Left cardiac atrium (tissue), 4 donors: ENCODE data around the gene ATP8B3. TPM values are rescaled to one million over a fixed set of nuclear protein-coding genes. Genes with fewer than 3 reads are reported as not detected.

Source experiments
- ATAC-seq, 2 donors: fragments of 200-7000 bp; cut with Tn5 transposase; one replicate each; pipeline ENCODE4 v1.9.1; 2020; ENCODE audit warnings: mild to moderate bottlenecking in 2 of 2, moderate library complexity in 2 of 2
- DNase-seq: peaks from one replicate; pipeline ENCODE4 v3.0.0-alpha.2; 2020
- intact Hi-C, 2 donors: fragments of 100-400 bp; cut with DNase I; formaldehyde crosslinking; loops; one replicate each; pipeline versions ENCODE4 v1.14.1 to v1.15.1; 2022 to 2023
- total RNA-seq, 2 donors: library from RNA; stranded (reverse); fragmentation: NEBNext Ultra II Directional; extraction: Animal tissue kit (Norgen Biotek cat#: 25700); gene quantifications; one replicate each; pipeline ENCODE4 v1.2.1, GENCODE V29; 2021
- donor health status: DM: no; HTN: yes; CAD: no.
- donor health status: DM: no; HTN: yes; CAD: no; lungs with severe emphysema.
- donor health status: DM: yes; HTN: yes; CAD: no.
- donor health status: Dilated cardiomyopathy.

ATP8B3 gene
- total RNA-seq, 2 donors from 2014 or later = 0.52 to 1.6 TPM

GRCh38 chr19:1752757-1753728, 59.0 kb downstream of the ATP8B3 start, which contains the start of gene ONECUT3:
ONECUT3 (plus strand) TSS chr19:1753506; CDS start chr19:1753663, 157 bp downstream.
- intact Hi-C loops = no loop called here
- no peak for DNase-seq
- ATAC-seq = no peak

GRCh38 chr19:1752009-1752756, 59.9 kb downstream of the ATP8B3 start:
- intact Hi-C loops = no loop called here
- no peak for ATAC-seq
- DNase-seq = no peak

- DNase-seq (no peak), ATAC-seq (no peak)
- intact Hi-C loops = no loop called here
Observed at GRCh38 chr19:1751367-1752008, 60.6 kb downstream of the ATP8B3 start.

- ATAC-seq (no peak), DNase-seq (no peak)
- intact Hi-C loops = no loop called here
Observed at GRCh38 chr19:1750343-1751021, 61.6 kb downstream of the ATP8B3 start.

GRCh38 chr19:1749373-1750342, 62.4 kb downstream of the ATP8B3 start:
- intact Hi-C loops = no loop called here
- no peak for ATAC-seq
- DNase-seq = no peak

- no peak for ATAC-seq
- intact Hi-C loops = no loop called here
Observed at GRCh38 chr19:1748873-1749341, 63.2 kb downstream of the ATP8B3 start.

GRCh38 chr19:1748115-1748872, 63.8 kb downstream of the ATP8B3 start:
- ATAC-seq = no peak
- intact Hi-C loops = no loop called here
- DNase-seq = no peak

More at GRCh38 chr19:1748873-1749341, 63.2 kb downstream of the ATP8B3 start:
- DNase-seq = no peak

- ATAC-seq (peak in 1 of 2 donors; percentile 35), DNase-seq (no peak)
- intact Hi-C loops = no loop called here
Observed at GRCh38 chr19:1747285-1748114, 64.6 kb downstream of the ATP8B3 start.

GRCh38 chr19:1746401-1747284, 65.4 kb downstream of the ATP8B3 start:
- intact Hi-C loops = no loop called here
- DNase-seq (no peak), ATAC-seq (no peak)

- intact Hi-C loops = no loop called here
- DNase-seq (no peak), ATAC-seq (no peak)
Observed at GRCh38 chr19:1745589-1746031, 66.5 kb downstream of the ATP8B3 start.

GRCh38 chr19:1744822-1745563, 67.1 kb downstream of the ATP8B3 start:
- intact Hi-C loops = no loop called here
- ATAC-seq (no peak), DNase-seq (no peak)

- ATAC-seq (no peak), DNase-seq (no peak)
- intact Hi-C loops = no loop called here
Observed at GRCh38 chr19:1744133-1744665, 67.9 kb downstream of the ATP8B3 start.

GRCh38 chr19:1742989-1743696, 68.9 kb downstream of the ATP8B3 start:
- ATAC-seq (no peak), DNase-seq (no peak)
- intact Hi-C loops = no loop called here
